ENCODE data around the gene UPF3A.
"Not testable (repeated sequence)": the region's sequence is repeated elsewhere in the genome, so short reads cannot be mapped to it uniquely, and the experiment has no call there.

Gene UPF3A

DNA sequence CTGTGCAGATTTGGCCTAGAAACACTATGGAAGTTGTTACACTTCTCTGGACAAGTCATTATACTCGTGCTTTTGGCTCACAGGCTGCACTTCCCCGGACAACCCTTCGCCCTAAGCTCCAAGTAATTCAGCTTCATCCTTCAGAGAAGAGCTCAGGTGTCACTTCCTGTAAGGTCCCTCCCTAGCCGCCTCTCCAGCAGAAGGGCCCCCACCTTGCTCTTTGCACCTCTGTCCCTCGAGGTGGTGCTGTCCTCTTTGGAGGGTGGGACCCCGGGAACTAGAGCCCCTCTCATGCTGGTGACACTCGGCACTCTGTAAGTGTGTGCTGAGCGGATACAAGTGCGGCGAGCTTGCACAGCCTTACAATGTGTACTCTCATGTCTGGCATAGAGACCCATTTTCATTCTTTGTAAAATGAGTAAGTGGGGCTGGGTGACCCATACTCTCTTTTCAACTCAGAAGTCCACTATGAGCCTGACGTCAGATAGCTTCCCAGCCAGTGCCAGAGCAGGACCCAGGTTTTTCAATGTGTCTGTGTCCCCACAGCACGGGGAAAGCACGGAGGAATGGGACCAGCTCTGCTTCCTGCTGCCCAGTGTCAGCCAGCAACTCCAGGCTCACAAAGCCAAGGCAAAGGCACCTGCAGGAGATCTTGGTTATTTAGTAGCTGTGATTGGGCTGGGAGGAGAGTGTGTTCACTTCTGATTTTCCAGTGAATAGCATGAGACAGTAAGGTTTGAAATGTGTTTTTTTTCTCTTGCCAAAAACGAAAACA lies 59.8 kb downstream of the UPF3A start:
- DNase-seq = no peak

DNA sequence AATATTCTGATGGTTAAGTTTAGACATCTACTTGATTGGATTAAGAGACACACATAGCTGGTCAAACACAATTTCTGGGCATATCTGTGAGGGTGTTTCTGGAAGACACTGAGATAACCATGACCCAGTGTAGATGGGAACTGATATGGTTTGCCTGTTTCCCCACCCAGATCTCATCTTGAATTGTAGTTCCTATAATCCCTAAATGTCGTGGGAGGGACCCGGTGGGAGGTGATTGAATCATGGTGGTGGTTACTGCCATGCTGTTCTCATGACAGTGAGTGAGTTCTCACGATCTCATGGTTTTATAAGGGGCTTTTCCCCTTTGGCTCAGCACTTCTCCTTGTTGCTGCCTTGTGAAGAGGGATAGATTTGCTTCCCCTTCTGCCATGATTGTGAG lies 65.9 kb downstream of the UPF3A start:
- not testable (repeated sequence) for DNase-seq

DNA sequence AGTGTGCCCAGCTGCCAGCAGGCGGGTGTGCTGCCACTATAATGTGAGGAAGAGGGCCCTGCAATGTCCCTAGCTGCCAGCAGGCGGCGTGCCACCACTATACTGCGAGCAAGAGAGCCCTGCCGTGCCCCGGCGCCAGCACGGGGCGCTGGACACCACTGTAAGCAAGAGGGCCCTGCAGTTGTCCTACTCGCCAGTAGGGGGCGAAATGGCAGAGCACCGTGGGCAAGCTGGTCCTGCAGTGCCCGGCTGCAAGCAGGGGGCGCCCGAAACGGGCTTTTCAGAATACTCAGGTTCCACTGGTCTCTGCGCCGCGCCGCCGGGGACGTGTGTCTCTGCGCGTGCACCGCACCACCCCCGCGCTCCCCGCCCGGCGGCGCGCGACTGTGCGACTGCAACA lies 71.4 kb downstream of the UPF3A start:
- peak; percentile 32 for DNase-seq

DNA sequence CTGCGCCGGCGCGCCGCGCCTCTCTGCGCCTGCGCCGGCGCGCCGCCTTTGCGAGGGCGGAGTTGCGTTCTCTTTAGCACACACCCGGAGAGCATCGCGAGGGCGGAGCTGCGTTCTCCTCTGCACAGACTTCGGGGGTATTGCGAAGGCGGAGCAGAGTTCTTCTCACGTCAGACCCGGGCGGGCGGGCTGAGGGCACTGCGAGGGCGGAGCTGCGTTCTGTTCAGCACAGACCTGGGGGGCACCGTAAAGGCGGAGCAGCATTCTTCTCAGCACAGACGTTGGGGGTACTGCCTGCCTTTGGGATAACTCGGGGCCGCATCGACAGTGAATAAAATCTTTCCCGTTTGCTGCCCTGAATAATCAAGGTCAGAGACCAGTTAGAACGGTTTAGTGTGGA lies 72.0 kb downstream of the UPF3A start:
- DNase-seq = not testable (repeated sequence)
